ENCODE measurements around the gene LAMTOR1. TPM values are rescaled to one million over a fixed set of nuclear protein-coding genes. Genes with fewer than 3 reads are reported as not detected.

LAMTOR1 gene
- total RNA-seq, 6 experiments from 2014 or later, result 30.3 to 92.2 (median 38.7) TPM

DNA sequence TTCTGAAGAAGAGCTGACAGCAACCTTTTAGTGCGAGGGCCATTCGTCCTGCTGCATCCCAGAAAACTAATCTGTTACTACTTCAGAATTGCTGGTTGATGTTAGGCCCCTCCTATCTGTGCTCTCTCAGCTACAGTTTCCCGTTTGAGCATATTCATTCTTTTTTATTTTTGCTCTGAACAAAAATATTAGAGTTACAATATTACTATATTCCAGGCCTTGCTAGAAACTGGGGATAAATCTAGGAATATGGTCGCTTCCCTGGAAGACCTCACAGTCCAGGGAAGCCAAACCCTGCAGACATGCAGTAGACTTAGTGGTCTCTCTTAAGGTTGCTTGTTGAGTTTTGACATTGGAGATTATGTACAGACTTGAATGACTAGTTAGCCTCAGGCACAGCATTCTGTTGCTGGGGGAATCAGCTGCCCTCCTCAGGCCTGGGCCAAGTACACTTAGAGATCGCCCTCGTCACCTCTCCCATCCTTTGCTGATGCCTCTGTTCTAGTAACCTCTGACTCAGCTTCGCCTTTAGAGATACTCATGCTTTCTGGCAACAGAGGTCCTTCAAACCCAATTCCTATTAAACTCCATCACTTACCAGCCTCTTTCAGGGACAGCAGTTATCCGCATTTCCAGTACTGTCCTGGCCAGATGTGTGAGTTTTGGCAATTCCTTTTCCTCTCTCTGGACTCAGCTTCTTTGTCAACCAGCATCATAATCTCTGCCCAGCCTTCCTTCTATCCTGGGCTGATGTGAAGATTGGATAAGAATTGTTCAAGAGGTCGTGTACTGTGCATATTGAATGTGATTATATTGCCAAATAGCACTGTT, 10.1 kb upstream of the LAMTOR1 start:
- no peaks in the 10 kb centered on the region for H3K27me3 ChIP-seq
- WGBS (ENCODE audit: insufficient coverage, low coverage, low lambda C conversion rate, missing lambda C conversion rate), result 51% methylated on average over 7 of the region's 9 CpGs
- DNase-seq (no peak), ATAC-seq (no peak)
- H3K36me3 ChIP-seq, result no peaks in the 10 kb centered on the region
- no peaks in the 10 kb centered on the region for H3K9me3 ChIP-seq
- H3K4me1 ChIP-seq, result peaks cover 0 to 4% (median 1%) of the 10 kb centered on the region in 4 donors
- intact Hi-C loops (cut with DNase I), result no loop called here
- TF ChIP-seq POLR2A (IDR thresholded peaks at IDR 0.05), result no peak
- TF ChIP-seq, protein P1, sequence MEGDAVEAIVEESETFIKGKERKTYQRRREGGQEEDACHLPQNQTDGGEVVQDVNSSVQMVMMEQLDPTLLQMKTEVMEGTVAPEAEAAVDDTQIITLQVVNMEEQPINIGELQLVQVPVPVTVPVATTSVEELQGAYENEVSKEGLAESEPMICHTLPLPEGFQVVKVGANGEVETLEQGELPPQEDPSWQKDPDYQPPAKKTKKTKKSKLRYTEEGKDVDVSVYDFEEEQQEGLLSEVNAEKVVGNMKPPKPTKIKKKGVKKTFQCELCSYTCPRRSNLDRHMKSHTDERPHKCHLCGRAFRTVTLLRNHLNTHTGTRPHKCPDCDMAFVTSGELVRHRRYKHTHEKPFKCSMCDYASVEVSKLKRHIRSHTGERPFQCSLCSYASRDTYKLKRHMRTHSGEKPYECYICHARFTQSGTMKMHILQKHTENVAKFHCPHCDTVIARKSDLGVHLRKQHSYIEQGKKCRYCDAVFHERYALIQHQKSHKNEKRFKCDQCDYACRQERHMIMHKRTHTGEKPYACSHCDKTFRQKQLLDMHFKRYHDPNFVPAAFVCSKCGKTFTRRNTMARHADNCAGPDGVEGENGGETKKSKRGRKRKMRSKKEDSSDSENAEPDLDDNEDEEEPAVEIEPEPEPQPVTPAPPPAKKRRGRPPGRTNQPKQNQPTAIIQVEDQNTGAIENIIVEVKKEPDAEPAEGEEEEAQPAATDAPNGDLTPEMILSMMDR (IDR thresholded peaks at IDR 0.05), result no peak
- H3K4me3 ChIP-seq, result peak overlapping the region; percentile 61 to 73 (median 69)
- H3K27ac ChIP-seq, result peak overlapping the region; percentile 96 to 98 (median 96)

DNA sequence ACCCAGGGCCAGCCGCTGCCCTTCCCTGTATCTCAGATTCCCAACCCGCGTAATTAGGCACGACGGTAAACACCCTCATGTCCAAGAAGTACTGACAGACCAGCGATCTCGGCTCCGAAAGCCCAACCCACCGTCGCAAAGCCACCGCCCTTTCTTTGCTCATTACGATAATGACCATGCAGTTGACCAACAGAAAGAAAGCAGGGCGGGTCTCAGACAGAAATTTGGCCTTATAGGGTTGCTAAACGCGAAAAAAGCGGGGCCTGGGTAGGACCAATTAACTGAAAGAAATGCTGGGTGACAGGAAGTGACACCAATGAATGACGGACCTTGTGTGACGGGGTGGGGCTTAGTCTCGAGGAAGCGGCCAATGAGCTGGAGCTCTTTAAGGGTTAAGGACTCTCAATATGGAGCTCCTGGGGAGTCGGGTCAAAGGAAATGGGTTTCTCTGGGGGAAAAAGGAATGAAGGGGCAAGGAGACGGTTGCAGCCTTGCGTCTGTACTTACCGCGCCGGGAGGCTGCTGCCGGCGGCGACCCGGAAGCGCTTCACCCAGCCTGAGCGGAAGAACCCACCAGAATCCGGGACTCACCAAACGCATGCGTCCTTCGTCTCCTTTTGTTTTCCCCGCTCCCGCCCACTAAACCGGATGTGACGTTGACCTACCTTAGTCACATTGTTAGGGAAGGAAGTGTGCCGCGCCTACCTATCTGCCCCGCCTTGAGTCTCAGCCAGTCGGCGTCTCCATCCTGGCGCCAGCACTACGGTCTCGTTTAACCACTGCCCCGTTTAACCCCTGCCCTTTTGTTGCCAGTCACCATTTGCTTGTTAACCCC, 9.3 kb upstream of the LAMTOR1 start, which contains the start of gene ANAPC15:
Gene ANAPC15, minus strand, starts transcription at position 553 of the 835 bp plus-strand sequence. CDS start 1,419 bp downstream, outside the sequence.
- Histone ChIP-seq H3K4me1 (peaks cover 0 to 4% (median 1%) of the 10 kb centered on the region in 4 donors), H3K9me3 (no peaks in the 10 kb centered on the region), H3K4me3 (peak within 1 kb of the TSS; percentile 61 to 73 (median 69)), H3K27me3 (no peaks in the 10 kb centered on the region), H3K36me3 (no peaks in the 10 kb centered on the region), H3K27ac (peak within 1 kb of the TSS; percentile 96 to 98 (median 96))
- peak; percentile 92 for TF ChIP-seq POLR2A (IDR thresholded peaks at IDR 0.05)
- TF ChIP-seq, protein P1 (IDR thresholded peaks at IDR 0.05), result no peak
- ATAC-seq (peak; percentile 91 to 94 (median 92)), DNase-seq (peak; percentile 94 to 99 (median 98))
- intact Hi-C loops (cut with DNase I), result no loop called here
- under 1% methylated on average over 30 of the region's 49 CpGs for WGBS (ENCODE audit: insufficient coverage, low coverage, low lambda C conversion rate, missing lambda C conversion rate)

DNA sequence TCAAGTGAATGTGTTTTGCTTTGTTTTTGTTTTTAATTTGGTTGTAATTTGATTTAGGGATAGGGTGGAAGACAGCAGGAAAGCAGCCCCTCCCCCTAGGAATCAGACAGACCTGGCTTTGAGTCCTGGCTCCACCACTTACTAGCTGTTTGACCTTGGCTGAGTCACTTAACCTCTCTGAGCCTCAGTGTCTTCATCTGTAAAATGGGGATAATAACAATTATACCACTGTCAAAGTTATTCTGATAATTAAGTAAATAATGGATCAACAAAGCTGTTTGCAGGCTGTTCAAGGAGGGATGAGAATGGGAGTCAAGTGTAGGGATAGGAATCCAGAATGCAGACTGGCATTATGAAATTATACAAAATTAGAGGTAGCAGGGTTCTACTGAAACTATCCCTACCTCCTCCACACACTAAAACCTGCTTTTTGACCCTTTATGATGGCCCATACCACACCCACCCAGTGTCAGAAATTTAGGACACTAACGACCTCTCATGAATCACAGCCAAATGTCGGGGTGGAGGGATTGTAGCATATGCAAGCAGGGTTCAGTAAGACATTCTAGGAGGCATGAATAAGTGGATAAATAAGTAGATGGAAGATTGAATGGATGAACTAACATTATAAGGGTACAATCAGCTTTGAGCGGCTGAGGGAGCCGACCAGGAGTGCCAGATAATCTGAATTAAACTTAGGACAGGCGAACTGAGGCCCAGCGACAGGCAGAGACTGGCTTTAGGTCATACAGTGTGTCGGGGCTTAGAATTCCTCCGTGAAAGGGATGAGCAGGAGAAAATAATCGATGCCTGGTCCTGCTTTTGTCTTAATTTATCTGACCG, 8.4 kb upstream of the LAMTOR1 start:
- ATAC-seq (no peak), DNase-seq (no peak)
- Histone ChIP-seq H3K4me3 (peak overlapping the region; percentile 36 to 73 (median 69)), H3K27me3 (no peaks in the 10 kb centered on the region), H3K4me1 (peaks cover 0 to 4% (median 1%) of the 10 kb centered on the region in 4 donors), H3K9me3 (no peaks in the 10 kb centered on the region), H3K27ac (peak overlapping the region; percentile 96 to 98 (median 96)), H3K36me3 (no peaks in the 10 kb centered on the region)
- TF ChIP-seq, protein P1 (IDR thresholded peaks at IDR 0.05), result no peak
- no peak for TF ChIP-seq POLR2A (IDR thresholded peaks at IDR 0.05)
- intact Hi-C loops (cut with DNase I), result no loop called here
- 2% methylated on average over 10 of the region's 10 CpGs for WGBS (ENCODE audit: insufficient coverage, low coverage, low lambda C conversion rate, missing lambda C conversion rate)

DNA sequence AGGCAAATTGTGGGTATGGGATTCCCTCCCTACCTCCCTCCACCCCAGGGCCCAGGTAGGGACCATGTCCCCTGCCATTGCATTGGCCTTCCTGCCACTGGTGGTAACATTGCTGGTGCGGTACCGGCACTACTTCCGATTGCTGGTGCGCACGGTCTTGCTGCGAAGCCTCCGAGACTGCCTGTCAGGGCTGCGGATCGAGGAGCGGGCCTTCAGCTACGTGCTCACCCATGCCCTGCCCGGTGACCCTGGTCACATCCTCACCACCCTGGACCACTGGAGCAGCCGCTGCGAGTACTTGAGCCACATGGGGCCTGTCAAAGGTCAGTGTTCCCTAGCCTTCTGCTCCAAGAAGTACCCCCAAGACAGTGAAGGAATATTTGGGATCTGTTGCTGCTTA, 2.8 kb upstream of the LAMTOR1 start, which contains the start of gene TOMT:
Gene TOMT, plus strand, starts transcription at position 37 of the 400 bp plus-strand sequence. Its CDS starts 28 bp downstream, at position 65.
- Histone ChIP-seq H3K27ac (no peak within 1 kb of the TSS), H3K4me3 (no peak within 1 kb of the TSS), H3K27me3 (no peaks in the 10 kb centered on the region), H3K36me3 (no peaks in the 10 kb centered on the region), H3K4me1 (peaks cover 0 to 22% (median 13%) of the 10 kb centered on the region in 4 donors), H3K9me3 (no peaks in the 10 kb centered on the region)
- ATAC-seq (no peak), DNase-seq (no peak)
- no CpG with 5 or more reads among the region's 14 CpGs for WGBS (ENCODE audit: insufficient coverage, low coverage, low lambda C conversion rate, missing lambda C conversion rate)
- intact Hi-C loops (cut with DNase I), result no loop called here
- TF ChIP-seq, protein P1 (IDR thresholded peaks at IDR 0.05), result no peak
- TF ChIP-seq POLR2A (IDR thresholded peaks at IDR 0.05), result no peak
